Tibial artery (tissue), 4 donors: ENCODE measurements around the gene ZNF177.

Experiments used
- DNase-seq, 2 donors: peaks; one replicate each; pipeline ENCODE4 v3.0.0-alpha.2; 2019
- H3K27ac ChIP-seq, 2 donors: fragments of 200-600 bp; sonication (generic) in 1 of 2; 1 replicate in 1 of 2; 2 replicates in 1 of 2; pipeline ENCODE4 v1.5.1; 2018 to 2019; ENCODE audit warnings: mild to moderate bottlenecking in 1 of 2
- H3K27me3 ChIP-seq, 2 donors: fragments of 200-600 bp; sonication (generic) in 1 of 2; one replicate each; pipeline versions ENCODE4 v1.5.1 to v1.6.0; 2016 to 2019
- H3K36me3 ChIP-seq, 3 donors: fragments of 200-600 bp; sonication (generic) in 2 of 3; one replicate each; pipeline ENCODE4 v1.5.1; 2016 to 2019; ENCODE audit warnings: mild to moderate bottlenecking in 2 of 3
- H3K4me1 ChIP-seq, 4 donors: fragments of 200-600 bp; sonication (generic) in 2 of 4; 1 replicate in 3 of 4; 2 replicates in 1 of 4; pipeline ENCODE4 v1.5.1; 2016 to 2019
- H3K4me3 ChIP-seq, 2 donors: fragments of 200-600 bp; sonication (generic) in 1 of 2; 1 replicate in 1 of 2; 2 replicates in 1 of 2; pipeline ENCODE4 v1.5.1; 2018 to 2019; ENCODE audit warnings: mild to moderate bottlenecking in 2 of 2
- H3K9me3 ChIP-seq, 3 donors: fragments of 200-600 bp; sonication (generic) in 1 of 3; one replicate each; pipeline ENCODE4 v1.5.1; 2016 to 2019
- intact Hi-C: fragments of 100-400 bp; cut with DNase I; formaldehyde crosslinking; loops from one replicate; pipeline ENCODE4 v1.15.0; 2023; ENCODE audit warnings: low total_unique reads
- TF ChIP-seq, protein P1 (sequence below), 2 experiments: fragments of 200-600 bp in 1 of 2; fragments of 450-650 bp in 1 of 2; IDR thresholded peaks; one replicate each; pipeline ENCODE4 v1.5.1; 2017 to 2019; ENCODE audit warnings: antibody characterized with exemption in 2 of 2, mild to moderate bottlenecking in 1 of 2, moderate library complexity in 1 of 2

Gene ZNF177

GRCh38 chr19:9348253-9348652 lies 14.6 kb upstream of the ZNF177 start:
- Histone ChIP-seq H3K27me3 (no peaks in the 10 kb centered on the region), H3K9me3 (peaks cover 16 to 97% (median 80%) of the 10 kb centered on the region in 3 donors), H3K27ac (no peak overlapping the region), H3K4me1 (no peaks in the 10 kb centered on the region), H3K36me3 (peaks cover 79 to 100% (median 82%) of the 10 kb centered on the region in 3 donors), H3K4me3 (no peak overlapping the region)
- intact Hi-C loops = no loop called here
- TF ChIP-seq, protein P1, sequence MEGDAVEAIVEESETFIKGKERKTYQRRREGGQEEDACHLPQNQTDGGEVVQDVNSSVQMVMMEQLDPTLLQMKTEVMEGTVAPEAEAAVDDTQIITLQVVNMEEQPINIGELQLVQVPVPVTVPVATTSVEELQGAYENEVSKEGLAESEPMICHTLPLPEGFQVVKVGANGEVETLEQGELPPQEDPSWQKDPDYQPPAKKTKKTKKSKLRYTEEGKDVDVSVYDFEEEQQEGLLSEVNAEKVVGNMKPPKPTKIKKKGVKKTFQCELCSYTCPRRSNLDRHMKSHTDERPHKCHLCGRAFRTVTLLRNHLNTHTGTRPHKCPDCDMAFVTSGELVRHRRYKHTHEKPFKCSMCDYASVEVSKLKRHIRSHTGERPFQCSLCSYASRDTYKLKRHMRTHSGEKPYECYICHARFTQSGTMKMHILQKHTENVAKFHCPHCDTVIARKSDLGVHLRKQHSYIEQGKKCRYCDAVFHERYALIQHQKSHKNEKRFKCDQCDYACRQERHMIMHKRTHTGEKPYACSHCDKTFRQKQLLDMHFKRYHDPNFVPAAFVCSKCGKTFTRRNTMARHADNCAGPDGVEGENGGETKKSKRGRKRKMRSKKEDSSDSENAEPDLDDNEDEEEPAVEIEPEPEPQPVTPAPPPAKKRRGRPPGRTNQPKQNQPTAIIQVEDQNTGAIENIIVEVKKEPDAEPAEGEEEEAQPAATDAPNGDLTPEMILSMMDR (IDR thresholded peaks at IDR 0.05) = no peak
- no peak for DNase-seq

- no peak overlapping the region for H3K27ac ChIP-seq
- TF ChIP-seq, protein P1 (IDR thresholded peaks at IDR 0.05) = no peak
- H3K36me3 ChIP-seq = peaks cover 79 to 100% (median 82%) of the 10 kb centered on the region in 3 donors
- no peaks in the 10 kb centered on the region for H3K27me3 ChIP-seq
- H3K4me3 ChIP-seq = no peak overlapping the region
- intact Hi-C loops = no loop called here
- H3K9me3 ChIP-seq = peaks cover 11 to 97% (median 80%) of the 10 kb centered on the region in 3 donors
- no peak for DNase-seq
- H3K4me1 ChIP-seq = no peaks in the 10 kb centered on the region
These were observed 14.1 kb upstream of the ZNF177 start for GRCh38 chr19:9348671-9349070.

- no peaks in the 10 kb centered on the region for H3K27me3 ChIP-seq
- H3K27ac ChIP-seq = no peak overlapping the region
- intact Hi-C loops = no loop called here
- no peak for DNase-seq
- no peak overlapping the region for H3K4me3 ChIP-seq
- TF ChIP-seq, protein P1 (IDR thresholded peaks at IDR 0.05) = no peak
- peaks cover 6 to 97% (median 86%) of the 10 kb centered on the region in 3 donors for H3K9me3 ChIP-seq
- peaks cover 85 to 97% (median 85%) of the 10 kb centered on the region in 3 donors for H3K36me3 ChIP-seq
- no peaks in the 10 kb centered on the region for H3K4me1 ChIP-seq
These were observed 10.3 kb upstream of the ZNF177 start for GRCh38 chr19:9352505-9352904.

DNA sequence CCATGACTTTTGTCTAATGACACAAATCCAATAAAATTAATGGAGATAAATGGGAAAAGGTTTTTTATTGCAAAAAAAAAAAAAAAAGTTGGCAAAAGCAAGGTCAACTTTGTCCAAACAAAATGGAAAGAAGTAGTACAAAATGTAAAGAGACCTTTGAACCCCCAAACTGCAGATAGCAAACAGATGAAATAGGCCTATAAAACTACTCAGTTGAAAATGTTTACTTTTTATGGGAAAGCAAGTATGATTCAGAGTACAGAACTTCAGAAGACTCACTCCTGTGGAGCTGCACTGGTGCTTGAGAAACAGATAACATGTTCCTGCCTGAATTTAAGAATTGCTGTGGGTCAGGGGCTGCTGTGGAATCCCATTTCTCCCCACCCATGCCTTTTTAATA lies 9.8 kb upstream of the ZNF177 start:
- no peak overlapping the region for H3K4me3 ChIP-seq
- DNase-seq = no peak
- intact Hi-C loops = no loop called here
- H3K9me3 ChIP-seq = peaks cover 6 to 97% (median 87%) of the 10 kb centered on the region in 3 donors
- H3K27me3 ChIP-seq = no peaks in the 10 kb centered on the region
- peaks cover 86 to 97% (median 86%) of the 10 kb centered on the region in 3 donors for H3K36me3 ChIP-seq
- TF ChIP-seq, protein P1 (IDR thresholded peaks at IDR 0.05) = no peak
- H3K4me1 ChIP-seq = no peaks in the 10 kb centered on the region
- no peak overlapping the region for H3K27ac ChIP-seq

DNA sequence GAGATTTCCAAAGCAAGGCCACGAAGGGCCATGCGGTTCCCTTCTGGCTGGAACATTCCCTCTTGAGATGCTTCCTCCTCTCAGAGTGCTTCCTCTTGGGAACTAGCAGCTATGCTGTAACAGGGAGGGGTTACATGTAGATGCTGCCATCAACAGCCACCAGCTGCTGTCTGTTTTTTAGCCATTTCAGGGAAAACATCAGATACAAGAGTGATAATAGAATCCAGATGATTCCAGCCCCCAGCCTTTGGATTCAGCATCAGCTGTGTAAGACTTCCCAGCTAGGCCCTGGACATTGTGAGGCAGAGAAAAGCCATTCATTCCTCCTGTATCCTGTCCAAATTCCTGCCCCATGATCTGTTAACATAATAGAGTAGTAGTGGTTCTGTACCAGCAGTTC lies 8.2 kb upstream of the ZNF177 start:
- no peak for DNase-seq
- Histone ChIP-seq H3K9me3 (peaks cover 6 to 97% (median 84%) of the 10 kb centered on the region in 3 donors), H3K27me3 (no peaks in the 10 kb centered on the region), H3K4me3 (no peak overlapping the region), H3K36me3 (peaks cover 83 to 97% (median 91%) of the 10 kb centered on the region in 3 donors), H3K27ac (no peak overlapping the region), H3K4me1 (no peaks in the 10 kb centered on the region)
- TF ChIP-seq, protein P1 (IDR thresholded peaks at IDR 0.05) = no peak
- intact Hi-C loops = no loop called here
